ENCODE data around the gene OR4D1. TPM values are rescaled to one million over a fixed set of nuclear protein-coding genes. Genes with fewer than 3 reads are reported as not detected.

OR4D1 gene
- total and polyA plus RNA-seq, 2 experiments from 2014 or later: not detected

- no peaks in the 10 kb centered on the region for H3K4me1 ChIP-seq (ENCODE audit: insufficient read depth)
- DNase-seq (ENCODE audit: low spot score): no peak
- no peaks in the 10 kb centered on the region for H3K9me3 ChIP-seq (ENCODE audit: low read depth)
- H3K4me2 ChIP-seq: no peak overlapping the region
- no peaks in the 10 kb centered on the region for H3K9me2 ChIP-seq (replicated peaks; ENCODE audit: insufficient read depth)
- TF ChIP-seq EZH2phosphoT487 (IDR thresholded peaks at IDR 0.05; ENCODE audit: low read depth, severe bottlenecking, unreplicated experiment): no peak
- TF ChIP-seq, protein P1, sequence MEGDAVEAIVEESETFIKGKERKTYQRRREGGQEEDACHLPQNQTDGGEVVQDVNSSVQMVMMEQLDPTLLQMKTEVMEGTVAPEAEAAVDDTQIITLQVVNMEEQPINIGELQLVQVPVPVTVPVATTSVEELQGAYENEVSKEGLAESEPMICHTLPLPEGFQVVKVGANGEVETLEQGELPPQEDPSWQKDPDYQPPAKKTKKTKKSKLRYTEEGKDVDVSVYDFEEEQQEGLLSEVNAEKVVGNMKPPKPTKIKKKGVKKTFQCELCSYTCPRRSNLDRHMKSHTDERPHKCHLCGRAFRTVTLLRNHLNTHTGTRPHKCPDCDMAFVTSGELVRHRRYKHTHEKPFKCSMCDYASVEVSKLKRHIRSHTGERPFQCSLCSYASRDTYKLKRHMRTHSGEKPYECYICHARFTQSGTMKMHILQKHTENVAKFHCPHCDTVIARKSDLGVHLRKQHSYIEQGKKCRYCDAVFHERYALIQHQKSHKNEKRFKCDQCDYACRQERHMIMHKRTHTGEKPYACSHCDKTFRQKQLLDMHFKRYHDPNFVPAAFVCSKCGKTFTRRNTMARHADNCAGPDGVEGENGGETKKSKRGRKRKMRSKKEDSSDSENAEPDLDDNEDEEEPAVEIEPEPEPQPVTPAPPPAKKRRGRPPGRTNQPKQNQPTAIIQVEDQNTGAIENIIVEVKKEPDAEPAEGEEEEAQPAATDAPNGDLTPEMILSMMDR (IDR thresholded peaks at IDR 0.05; ENCODE audit: poor library complexity): no peak
- TF ChIP-seq EZH2 (IDR thresholded peaks at IDR 0.05; ENCODE audit: borderline replicate concordance): no peak
- no peak overlapping the region for H3K27ac ChIP-seq
- no peak overlapping the region for H3K4me3 ChIP-seq
- no peaks in the 10 kb centered on the region for H3K27me3 ChIP-seq
- no peaks in the 10 kb centered on the region for H4K20me1 ChIP-seq (ENCODE audit: insufficient read depth, poor library complexity, severe bottlenecking)
- 81% methylated on average over 4 of the region's 4 CpGs for WGBS (ENCODE audit: low lambda C conversion rate, missing lambda C conversion rate)
- no peaks in the 10 kb centered on the region for H3K36me3 ChIP-seq (replicated peaks; ENCODE audit: insufficient read depth, low read depth)
- no peaks in the 10 kb centered on the region for H3K79me2 ChIP-seq
- H2AFZ ChIP-seq: no peak overlapping the region
Observed at GRCh38 chr17:58181796-58182195, 33.6 kb downstream of the OR4D1 start.

- no peak for DNase-seq (ENCODE audit: low spot score)
- no peak overlapping the region for H3K4me2 ChIP-seq
- no peaks in the 10 kb centered on the region for H3K9me3 ChIP-seq (ENCODE audit: low read depth)
- H3K27ac ChIP-seq: no peak overlapping the region
- H3K27me3 ChIP-seq: no peaks in the 10 kb centered on the region
- no peaks in the 10 kb centered on the region for H4K20me1 ChIP-seq (ENCODE audit: insufficient read depth, poor library complexity, severe bottlenecking)
- H3K36me3 ChIP-seq (replicated peaks; ENCODE audit: insufficient read depth, low read depth): no peaks in the 10 kb centered on the region
- no peaks in the 10 kb centered on the region for H3K4me1 ChIP-seq (ENCODE audit: insufficient read depth)
- 96% methylated on average over 4 of the region's 4 CpGs for WGBS (ENCODE audit: low lambda C conversion rate, missing lambda C conversion rate)
- no peak overlapping the region for H3K4me3 ChIP-seq
- no peaks in the 10 kb centered on the region for H3K9me2 ChIP-seq (replicated peaks; ENCODE audit: insufficient read depth)
- TF ChIP-seq EZH2phosphoT487 (IDR thresholded peaks at IDR 0.05; ENCODE audit: low read depth, severe bottlenecking, unreplicated experiment) (no peak), EZH2 (IDR thresholded peaks at IDR 0.05; ENCODE audit: borderline replicate concordance) (no peak)
- TF ChIP-seq, protein P1 (IDR thresholded peaks at IDR 0.05; ENCODE audit: poor library complexity): no peak
- H2AFZ ChIP-seq: no peak overlapping the region
- no peaks in the 10 kb centered on the region for H3K79me2 ChIP-seq
Observed at GRCh38 chr17:58183514-58183913, 35.3 kb downstream of the OR4D1 start.

DNA sequence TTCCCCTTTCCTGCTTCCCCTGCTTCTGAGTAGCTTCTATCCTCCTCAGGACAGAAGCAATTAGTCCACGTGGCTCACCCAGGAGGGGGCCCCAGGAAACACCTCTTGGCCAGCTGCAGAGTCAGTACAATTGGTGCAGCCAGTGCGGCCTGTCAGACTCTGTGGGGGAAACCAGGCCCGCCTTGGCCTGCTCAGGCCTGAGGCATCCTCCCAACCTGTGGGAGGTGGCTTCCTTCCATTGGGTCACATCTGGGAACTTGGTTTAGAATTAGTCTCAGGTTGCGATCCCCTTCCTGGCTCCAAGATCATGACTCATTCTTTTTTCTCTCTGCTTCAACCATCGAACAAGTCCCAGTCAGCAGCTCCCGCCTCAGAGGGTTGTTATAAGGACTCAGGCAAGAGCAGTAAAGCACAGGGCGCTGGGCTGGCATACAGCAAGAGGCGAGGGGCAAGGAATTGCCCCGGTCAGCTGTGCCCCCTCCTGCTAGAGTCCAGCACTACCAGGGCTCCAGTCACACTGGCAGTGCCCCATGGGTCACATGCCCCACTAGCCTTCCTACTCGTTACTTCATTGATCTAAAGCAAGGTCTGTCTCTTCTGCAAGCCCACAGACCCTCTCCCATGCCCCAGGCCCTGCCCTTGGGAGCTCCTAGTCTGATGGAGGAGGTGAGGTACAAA is 36.3 kb downstream of the OR4D1 start:
- H3K36me3 ChIP-seq (replicated peaks; ENCODE audit: insufficient read depth, low read depth): no peaks in the 10 kb centered on the region
- no peaks in the 10 kb centered on the region for H4K20me1 ChIP-seq (ENCODE audit: insufficient read depth, poor library complexity, severe bottlenecking)
- 61% methylated on average over 10 of the region's 10 CpGs for WGBS (ENCODE audit: low lambda C conversion rate, missing lambda C conversion rate)
- no peak overlapping the region for H3K27ac ChIP-seq
- H3K27me3 ChIP-seq: no peaks in the 10 kb centered on the region
- H2AFZ ChIP-seq: no peak overlapping the region
- DNase-seq (ENCODE audit: low spot score): no peak
- H3K4me2 ChIP-seq: no peak overlapping the region
- H3K9me3 ChIP-seq (ENCODE audit: low read depth): no peaks in the 10 kb centered on the region
- no peak for TF ChIP-seq EZH2 (IDR thresholded peaks at IDR 0.05; ENCODE audit: borderline replicate concordance)
- TF ChIP-seq, protein P1 (IDR thresholded peaks at IDR 0.05; ENCODE audit: poor library complexity): no peak
- TF ChIP-seq EZH2phosphoT487 (IDR thresholded peaks at IDR 0.05; ENCODE audit: low read depth, severe bottlenecking, unreplicated experiment): no peak
- H3K4me1 ChIP-seq (ENCODE audit: insufficient read depth): no peaks in the 10 kb centered on the region
- no peak overlapping the region for H3K4me3 ChIP-seq
- H3K9me2 ChIP-seq (replicated peaks; ENCODE audit: insufficient read depth): no peaks in the 10 kb centered on the region
- H3K79me2 ChIP-seq: no peaks in the 10 kb centered on the region

All from hepatocyte (in vitro differentiated cells).